HFFc6 (cell line): Measurements from ENCODE around the gene TUBGCP6. TPM values are rescaled to one million over a fixed set of nuclear protein-coding genes. Genes with fewer than 3 reads are reported as not detected.

ENCODE experiments used
- DNase-seq: peaks from one replicate; pipeline ENCODE4 v3.0.0-alpha.2; 2018
- H3K27ac Mint-ChIP-seq: 2 replicates; pipeline ENCODE4 v1.8.0; 2020; ENCODE audit warnings: mild to moderate bottlenecking, mixed read lengths
- H3K27me3 Mint-ChIP-seq: 2 replicates; pipeline ENCODE4 v1.8.0; 2021; ENCODE audit warnings: mild to moderate bottlenecking, moderate library complexity, mixed read lengths; ENCODE audit not compliant: insufficient read depth
- H3K36me3 Mint-ChIP-seq: 2 replicates; pipeline ENCODE4 v1.8.0; 2021; ENCODE audit warnings: low read depth, mixed read lengths
- H3K4me1 Mint-ChIP-seq: 2 replicates; pipeline ENCODE4 v1.8.0; 2020; ENCODE audit warnings: low read depth, mixed read lengths
- H3K4me3 Mint-ChIP-seq: 2 replicates; pipeline ENCODE4 v1.8.0; 2020; ENCODE audit warnings: mild to moderate bottlenecking, moderate library complexity, mixed read lengths
- H3K9me3 Mint-ChIP-seq: 2 replicates; pipeline ENCODE4 v1.8.0; 2020; ENCODE audit warnings: mild to moderate bottlenecking, mixed read lengths
- total RNA-seq, 6 experiments: library from RNA; stranded (reverse); fragmentation: NEBNext Ultra II Directional; extraction: Animal tissue kit (Norgen Biotek cat#: 25700); gene quantifications; 2 replicates in 1 of 6; 3 replicates in 5 of 6; pipeline ENCODE4 v1.2.3, GENCODE V29; 2021
- TF ChIP-seq, protein P1 (sequence below): fragments of 200-600 bp; sonication (generic); IDR thresholded peaks from 2 replicates; pipeline ENCODE4 v1.5.0; 2021; ENCODE audit warnings: antibody characterized with exemption, mild to moderate bottlenecking

The TUBGCP6 gene
- total RNA-seq, 6 experiments from 2014 or later, result 20.1 to 26.8 (median 21.7) TPM

DNA sequence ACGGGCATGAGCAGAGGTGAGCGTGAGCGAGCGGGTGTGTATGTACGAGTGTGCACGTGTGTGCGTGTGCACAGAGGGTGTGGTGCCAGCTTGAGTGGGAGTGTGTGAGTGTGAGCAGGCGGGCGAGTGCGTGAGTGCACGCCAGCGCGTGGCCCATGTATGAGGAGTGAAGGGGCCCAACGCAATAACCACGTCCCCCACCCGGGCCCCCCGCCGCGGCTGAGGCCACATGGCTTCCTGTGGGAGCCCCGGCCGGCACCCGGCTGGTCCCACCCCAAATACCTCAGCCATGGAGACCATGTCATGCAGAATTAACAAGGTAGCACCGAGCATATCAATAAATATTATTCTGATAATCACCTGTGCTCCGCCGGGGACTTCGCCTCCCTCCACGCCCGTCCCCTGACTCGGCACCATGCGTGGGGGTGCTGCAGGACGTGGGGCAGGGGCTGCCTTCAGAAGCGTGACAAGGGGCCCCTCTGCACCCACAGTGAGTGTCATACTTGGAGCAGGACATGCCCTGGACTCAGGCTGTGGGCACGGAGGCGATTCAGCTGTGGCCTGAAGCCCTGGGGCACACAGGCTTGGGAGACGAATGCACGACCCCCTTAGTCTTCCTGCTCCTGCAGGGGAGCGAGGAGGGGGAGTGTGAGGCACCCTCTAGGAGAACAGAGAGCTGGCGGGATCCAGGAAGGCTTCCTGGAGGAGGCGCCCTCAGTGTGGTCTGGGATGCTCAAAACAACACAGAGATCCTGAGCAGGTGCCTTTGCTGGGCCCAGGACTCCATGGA, 64.7 kb downstream of the TUBGCP6 start:
- H3K4me1 Mint-ChIP-seq, result no peaks in the 10 kb centered on the region; the same call in 1 of the 2 replicates
- DNase-seq, result no peak

DNA sequence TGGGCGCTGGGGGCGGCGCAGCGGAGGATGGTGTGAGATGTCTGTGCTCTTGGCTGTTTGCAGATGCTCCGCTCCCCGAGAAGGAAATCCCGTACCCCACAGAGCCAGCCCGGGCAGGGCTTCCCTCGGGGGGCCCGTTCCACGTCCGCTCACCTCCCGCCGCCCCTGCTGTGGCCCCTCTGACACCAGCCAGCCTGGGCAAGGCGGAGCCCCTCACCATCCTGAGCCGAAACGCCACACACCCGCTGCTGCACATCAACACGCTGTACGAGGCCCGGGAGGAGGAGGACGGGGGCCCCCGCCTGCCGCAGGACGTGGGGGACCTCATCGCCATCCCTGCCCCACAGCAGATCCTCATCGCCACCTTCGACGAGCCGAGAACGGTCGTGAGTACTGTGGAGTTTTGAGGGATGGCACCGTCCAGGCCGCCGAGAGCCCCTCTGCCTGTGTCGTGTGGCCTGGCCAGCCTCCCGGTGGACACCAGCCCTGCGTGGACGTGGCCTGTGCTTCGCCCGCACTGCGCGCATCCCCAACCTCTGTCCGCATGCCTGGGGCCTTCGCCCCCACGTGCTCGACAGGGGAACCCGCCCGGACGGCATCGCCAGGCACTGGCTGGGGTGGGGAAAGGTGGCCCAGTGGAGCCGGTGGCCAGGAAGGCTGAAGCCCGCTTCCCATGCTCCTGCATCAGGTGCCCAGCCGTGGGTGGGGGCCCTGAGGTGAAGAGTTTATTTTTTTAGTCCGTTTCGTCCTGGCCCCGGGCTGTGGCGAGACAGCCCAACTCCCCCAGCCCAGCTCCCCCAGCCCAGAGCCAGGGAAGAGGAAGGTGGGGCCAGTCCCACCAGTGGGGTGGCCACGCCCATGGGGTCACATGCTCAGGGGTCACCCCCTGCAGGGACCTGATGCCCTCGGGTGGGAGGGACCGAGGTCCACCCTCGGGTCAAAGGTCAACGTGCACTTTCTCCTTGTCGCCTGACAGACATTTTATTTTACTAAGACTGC, 65.7 kb downstream of the TUBGCP6 start:
- DNase-seq, result no peak
- no peak overlapping the region for H3K4me3 Mint-ChIP-seq
- H3K9me3 Mint-ChIP-seq, result no peaks in the 10 kb centered on the region
- no peaks in the 10 kb centered on the region for H3K36me3 Mint-ChIP-seq
- H3K27ac Mint-ChIP-seq, result no peak overlapping the region
- peaks cover 7% of the 10 kb centered on the region for H3K27me3 Mint-ChIP-seq
- H3K4me1 Mint-ChIP-seq, result no peaks in the 10 kb centered on the region; the same call in 1 of the 2 replicates
- TF ChIP-seq, protein P1, sequence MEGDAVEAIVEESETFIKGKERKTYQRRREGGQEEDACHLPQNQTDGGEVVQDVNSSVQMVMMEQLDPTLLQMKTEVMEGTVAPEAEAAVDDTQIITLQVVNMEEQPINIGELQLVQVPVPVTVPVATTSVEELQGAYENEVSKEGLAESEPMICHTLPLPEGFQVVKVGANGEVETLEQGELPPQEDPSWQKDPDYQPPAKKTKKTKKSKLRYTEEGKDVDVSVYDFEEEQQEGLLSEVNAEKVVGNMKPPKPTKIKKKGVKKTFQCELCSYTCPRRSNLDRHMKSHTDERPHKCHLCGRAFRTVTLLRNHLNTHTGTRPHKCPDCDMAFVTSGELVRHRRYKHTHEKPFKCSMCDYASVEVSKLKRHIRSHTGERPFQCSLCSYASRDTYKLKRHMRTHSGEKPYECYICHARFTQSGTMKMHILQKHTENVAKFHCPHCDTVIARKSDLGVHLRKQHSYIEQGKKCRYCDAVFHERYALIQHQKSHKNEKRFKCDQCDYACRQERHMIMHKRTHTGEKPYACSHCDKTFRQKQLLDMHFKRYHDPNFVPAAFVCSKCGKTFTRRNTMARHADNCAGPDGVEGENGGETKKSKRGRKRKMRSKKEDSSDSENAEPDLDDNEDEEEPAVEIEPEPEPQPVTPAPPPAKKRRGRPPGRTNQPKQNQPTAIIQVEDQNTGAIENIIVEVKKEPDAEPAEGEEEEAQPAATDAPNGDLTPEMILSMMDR, result no peak

More for the DNA sequence above, 64.7 kb downstream of the TUBGCP6 start:
- Mint-ChIP-seq H3K4me3 (no peak overlapping the region), H3K27me3 (peaks cover 5% of the 10 kb centered on the region), H3K9me3 (no peaks in the 10 kb centered on the region), H3K36me3 (no peaks in the 10 kb centered on the region), H3K27ac (no peak overlapping the region)
- TF ChIP-seq, protein P1, result no peak

DNA sequence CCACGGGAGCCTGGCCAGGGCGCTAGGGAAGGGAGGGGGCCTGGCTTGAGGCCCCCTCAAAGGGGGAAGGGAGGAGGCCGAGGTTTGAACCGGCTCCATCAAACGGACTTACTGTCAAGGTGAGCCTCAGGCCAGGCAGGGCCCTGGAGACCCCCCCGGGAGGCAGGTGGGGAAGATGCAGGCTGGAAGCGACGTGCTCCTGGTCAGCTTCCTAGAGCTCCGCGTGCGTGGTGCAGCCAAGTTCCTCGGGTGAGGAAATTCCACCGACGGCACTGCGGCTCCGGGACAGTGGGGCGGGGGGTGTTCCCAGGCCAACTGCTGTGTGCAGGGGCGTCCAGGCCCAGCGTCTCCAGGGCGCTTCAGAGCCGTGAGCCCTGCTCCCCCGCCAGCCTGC, 66.4 kb downstream of the TUBGCP6 start:
- TF ChIP-seq, protein P1, result no peak
- no peaks in the 10 kb centered on the region for H3K9me3 Mint-ChIP-seq
- no peak for DNase-seq
- no peaks in the 10 kb centered on the region; the same call in 1 of the 2 replicates for H3K4me1 Mint-ChIP-seq
- no peak overlapping the region for H3K27ac Mint-ChIP-seq
- H3K4me3 Mint-ChIP-seq, result no peak overlapping the region
- H3K36me3 Mint-ChIP-seq, result no peaks in the 10 kb centered on the region
- peaks cover 8% of the 10 kb centered on the region for H3K27me3 Mint-ChIP-seq

DNA sequence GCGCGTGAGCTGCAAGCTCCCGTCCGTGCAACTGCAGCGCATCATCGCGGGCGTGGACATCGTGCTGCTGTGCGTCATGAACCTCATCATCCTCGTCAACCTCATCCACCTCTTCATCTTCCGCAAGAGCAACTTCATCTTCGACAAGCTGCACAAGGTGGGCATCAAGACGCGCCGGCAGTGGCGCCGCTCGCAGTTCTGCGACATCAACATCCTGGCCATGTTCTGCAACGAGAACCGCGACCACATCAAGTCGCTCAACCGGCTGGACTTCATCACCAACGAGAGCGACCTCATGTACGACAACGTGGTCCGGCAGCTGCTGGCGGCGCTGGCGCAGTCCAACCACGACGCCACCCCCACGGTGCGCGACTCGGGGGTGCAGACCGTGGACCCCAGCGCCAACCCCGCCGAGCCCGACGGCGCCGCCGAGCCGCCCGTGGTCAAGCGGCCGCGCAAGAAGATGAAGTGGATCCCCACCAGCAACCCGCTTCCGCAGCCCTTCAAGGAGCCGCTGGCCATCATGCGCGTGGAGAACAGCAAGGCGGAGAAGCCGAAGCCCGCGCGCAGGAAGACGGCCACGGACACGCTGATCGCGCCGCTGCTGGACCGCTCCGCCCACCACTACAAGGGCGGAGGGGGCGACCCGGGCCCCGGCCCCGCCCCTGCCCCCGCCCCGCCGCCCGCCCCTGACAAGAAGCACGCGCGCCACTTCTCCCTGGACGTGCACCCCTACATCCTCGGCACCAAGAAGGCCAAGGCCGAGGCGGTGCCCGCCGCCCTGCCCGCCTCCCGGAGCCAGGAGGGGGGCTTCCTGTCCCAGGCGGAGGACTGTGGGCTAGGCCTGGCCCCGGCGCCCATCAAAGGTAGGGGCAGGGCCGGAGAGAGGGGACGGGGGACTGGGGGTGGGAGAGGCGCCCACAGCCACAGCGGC, 67.0 kb downstream of the TUBGCP6 start:
- Mint-ChIP-seq H3K4me1 (no peaks in the 10 kb centered on the region), H3K9me3 (no peaks in the 10 kb centered on the region), H3K4me3 (no peak overlapping the region), H3K27ac (no peak overlapping the region), H3K36me3 (no peaks in the 10 kb centered on the region), H3K27me3 (peaks cover 8% of the 10 kb centered on the region)
- no peak for DNase-seq
- TF ChIP-seq, protein P1, result no peak
